ENCODE measurements around the gene TMEM201.
"Not testable (repeated sequence)": the region's sequence is repeated elsewhere in the genome, so short reads cannot be mapped to it uniquely, and the experiment has no call there.

The TMEM201 gene

DNA sequence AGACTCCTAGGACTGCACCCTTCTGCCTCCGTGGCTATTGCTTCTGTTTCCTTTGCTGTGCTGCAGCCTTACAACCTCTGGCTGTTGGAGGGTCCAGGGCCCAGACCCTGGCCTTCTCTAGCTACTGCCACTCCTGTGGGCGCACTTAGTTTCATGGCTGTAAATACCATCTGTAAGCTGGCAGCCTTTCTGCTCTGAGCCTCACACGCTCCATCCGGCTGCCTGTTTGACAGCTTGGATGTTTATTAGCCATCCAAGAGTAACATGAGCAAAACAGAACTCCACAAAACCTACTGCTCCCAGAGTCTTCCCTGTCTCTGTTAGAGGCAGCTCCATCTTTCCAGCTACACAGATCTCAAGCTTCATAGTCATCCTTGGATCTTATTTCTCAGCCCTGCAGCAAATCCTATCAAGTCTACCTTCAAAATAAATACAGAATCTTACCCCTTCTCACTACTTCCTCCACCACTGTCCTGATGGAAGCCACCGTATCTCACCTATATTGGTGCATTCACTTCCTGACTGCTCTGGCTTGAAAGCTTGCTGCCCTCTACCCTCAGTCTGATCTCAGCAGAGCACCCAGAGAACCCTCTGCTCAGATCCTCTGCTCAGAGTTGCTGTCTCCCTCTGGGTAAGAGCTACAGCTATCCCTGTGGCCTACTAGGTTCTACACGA is 30.3 kb upstream of the TMEM201 start:
- H3K27ac ChIP-seq (ENCODE audit: low read depth, low read length): no peak overlapping the region
- H3K9me3 ChIP-seq (ENCODE audit: low read length): no peaks in the 10 kb centered on the region
- H3K4me1 ChIP-seq (ENCODE audit: insufficient read depth, low read length): peaks cover 44% of the 10 kb centered on the region
- H3K36me3 ChIP-seq (ENCODE audit: insufficient read depth, low read length): peaks cover 7% of the 10 kb centered on the region
- H3K9ac ChIP-seq (ENCODE audit: low read length): no peak overlapping the region
- H3K27me3 ChIP-seq (ENCODE audit: control insufficient read depth in 1 of 2, insufficient read depth in 2 of 2, low read length in 2 of 2): no peaks in the 10 kb centered on the region
- H3K4me3 ChIP-seq (ENCODE audit: low read depth in 1 of 2, low read length in 2 of 2): no peak overlapping the region

DNA sequence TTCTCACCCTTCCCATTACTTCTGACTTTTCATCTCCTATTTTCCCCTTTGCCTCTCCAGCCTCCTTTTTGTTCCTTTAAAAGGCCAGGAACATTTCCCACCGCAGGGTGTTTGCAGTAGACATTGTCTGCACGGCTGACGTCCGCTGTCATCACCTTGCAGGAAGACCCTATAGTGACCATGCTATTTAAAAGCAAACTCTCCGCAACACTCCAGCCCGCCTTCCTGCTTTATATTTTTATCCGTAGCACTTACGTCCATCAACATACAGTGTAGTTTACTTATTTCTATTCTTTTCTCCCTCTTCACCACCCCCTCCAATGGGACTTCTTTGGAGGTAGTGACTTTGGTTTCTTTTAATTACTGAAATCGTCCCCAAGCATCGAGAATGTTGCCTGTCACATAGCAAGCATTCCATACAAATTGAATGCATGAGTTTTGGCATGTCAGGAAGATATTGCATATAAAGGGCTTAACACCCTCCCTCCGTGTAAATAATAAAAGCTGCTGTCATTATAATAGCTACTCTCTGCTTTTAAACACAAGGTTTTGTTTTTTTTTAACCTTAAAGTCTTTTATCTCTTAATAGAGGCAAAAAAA is 29.7 kb upstream of the TMEM201 start:
- Histone ChIP-seq H3K9ac (ENCODE audit: low read length) (no peak overlapping the region), H3K27me3 (ENCODE audit: control insufficient read depth in 1 of 2, insufficient read depth in 2 of 2, low read length in 2 of 2) (no peaks in the 10 kb centered on the region), H3K4me3 (ENCODE audit: low read depth in 1 of 2, low read length in 2 of 2) (no peak overlapping the region), H3K27ac (ENCODE audit: low read depth, low read length) (no peak overlapping the region), H3K4me1 (ENCODE audit: insufficient read depth, low read length) (peaks cover 44% of the 10 kb centered on the region), H3K36me3 (ENCODE audit: insufficient read depth, low read length) (peaks cover 7% of the 10 kb centered on the region), H3K9me3 (ENCODE audit: low read length) (no peaks in the 10 kb centered on the region)

DNA sequence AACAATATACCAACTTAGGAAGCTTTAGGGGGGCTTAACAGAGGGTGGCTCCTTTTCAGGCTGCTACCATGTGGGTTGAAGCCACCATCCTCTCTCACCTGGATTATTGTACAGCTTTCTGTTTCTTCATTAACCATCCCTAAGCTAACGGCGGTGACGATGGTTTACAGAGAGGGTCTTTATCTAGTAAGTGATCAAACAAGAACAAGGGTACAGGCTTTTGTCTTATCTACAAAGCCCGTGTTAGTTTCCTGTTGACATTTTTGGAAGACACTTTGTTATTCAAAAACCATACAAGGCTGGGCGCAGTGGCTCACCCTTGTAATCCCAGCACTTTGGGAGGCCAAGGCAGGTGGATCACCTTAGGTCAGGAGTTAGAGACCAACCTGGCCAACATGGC is 29.0 kb upstream of the TMEM201 start:
- Histone ChIP-seq H3K36me3 (ENCODE audit: insufficient read depth, low read length) (peaks cover 2% of the 10 kb centered on the region), H3K27ac (ENCODE audit: low read depth, low read length) (no peak overlapping the region), H3K4me1 (ENCODE audit: insufficient read depth, low read length) (peaks cover 44% of the 10 kb centered on the region), H3K4me3 (ENCODE audit: low read depth in 1 of 2, low read length in 2 of 2) (no peak overlapping the region), H3K9ac (ENCODE audit: low read length) (no peak overlapping the region), H3K9me3 (ENCODE audit: low read length) (no peaks in the 10 kb centered on the region), H3K27me3 (ENCODE audit: control insufficient read depth in 1 of 2, insufficient read depth in 2 of 2, low read length in 2 of 2) (no peaks in the 10 kb centered on the region)

DNA sequence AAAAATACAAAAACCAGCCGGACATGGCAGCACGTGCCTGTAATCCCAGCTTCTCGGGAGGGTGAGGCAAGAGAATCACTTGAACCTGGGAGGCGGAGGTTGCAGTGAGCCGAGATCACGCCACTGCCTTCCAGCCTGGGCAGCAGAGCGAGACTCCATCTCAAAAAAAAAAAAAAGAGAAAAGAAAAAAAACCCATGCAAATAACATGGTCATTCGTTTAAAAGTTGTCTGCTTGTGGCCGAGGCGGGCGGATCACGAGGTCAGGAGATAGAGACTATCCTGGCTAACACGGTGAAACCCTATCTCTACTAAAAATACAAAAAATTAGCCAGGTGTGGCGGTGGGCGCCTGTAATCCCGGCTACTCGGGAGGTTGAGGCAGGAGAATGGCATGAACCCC is 28.6 kb upstream of the TMEM201 start:
- H3K4me1 ChIP-seq (ENCODE audit: insufficient read depth, low read length): peaks cover 44% of the 10 kb centered on the region
- H3K36me3 ChIP-seq (ENCODE audit: insufficient read depth, low read length); H3K4me3 ChIP-seq (ENCODE audit: low read depth in 1 of 2, low read length in 2 of 2); H3K9ac ChIP-seq (ENCODE audit: low read length); H3K27me3 ChIP-seq (ENCODE audit: control insufficient read depth in 1 of 2, insufficient read depth in 2 of 2, low read length in 2 of 2); H3K9me3 ChIP-seq (ENCODE audit: low read length); H3K27ac ChIP-seq (ENCODE audit: low read depth, low read length): not testable (repeated sequence)

DNA sequence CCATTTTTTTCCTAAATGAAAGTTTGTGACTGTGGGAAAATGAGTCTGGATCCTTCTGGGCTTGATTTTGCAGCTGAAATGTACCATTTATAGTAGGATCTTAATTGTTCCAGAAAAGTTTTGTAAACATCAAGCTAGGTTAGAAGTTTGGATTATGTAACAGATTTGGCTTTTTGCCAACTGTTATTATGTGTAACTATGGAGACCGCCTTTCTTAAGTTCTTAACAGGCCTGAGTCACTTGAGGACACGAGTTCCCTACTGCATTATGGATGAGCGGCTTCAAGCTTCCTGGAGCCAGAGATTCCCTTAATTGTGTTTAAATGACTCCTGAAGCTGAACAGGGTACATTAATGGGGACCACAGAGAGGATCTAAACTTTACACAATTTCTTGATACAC is 27.3 kb upstream of the TMEM201 start:
- H3K36me3 ChIP-seq (ENCODE audit: insufficient read depth, low read length): no peaks in the 10 kb centered on the region
- peaks cover 36% of the 10 kb centered on the region for H3K4me1 ChIP-seq (ENCODE audit: insufficient read depth, low read length)
- no peak overlapping the region for H3K9ac ChIP-seq (ENCODE audit: low read length)
- peak overlapping the region; percentile 3 for H3K27ac ChIP-seq (ENCODE audit: low read depth, low read length)
- no peak overlapping the region for H3K4me3 ChIP-seq (ENCODE audit: low read depth in 1 of 2, low read length in 2 of 2)
- no peaks in the 10 kb centered on the region for H3K9me3 ChIP-seq (ENCODE audit: low read length)
- H3K27me3 ChIP-seq (ENCODE audit: control insufficient read depth in 1 of 2, insufficient read depth in 2 of 2, low read length in 2 of 2): no peaks in the 10 kb centered on the region

DNA sequence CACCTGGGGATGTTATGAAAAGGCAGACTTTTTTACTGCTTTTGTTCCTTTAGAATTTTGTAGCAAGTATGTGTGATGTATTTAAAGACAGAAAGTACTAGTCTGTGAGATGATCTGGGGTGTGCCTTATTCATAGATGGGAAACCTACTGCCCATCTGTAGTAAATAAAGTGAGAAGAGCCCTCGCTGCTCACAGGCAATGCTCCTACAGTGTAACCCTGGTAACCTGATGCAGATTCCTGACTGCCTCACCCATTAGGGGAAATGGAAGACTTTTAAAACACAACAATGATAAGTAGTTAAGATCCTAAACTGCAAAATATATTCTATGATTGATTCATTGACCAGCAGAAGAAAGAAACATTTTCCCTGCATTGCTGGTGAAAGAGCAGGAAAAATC is 19.4 kb upstream of the TMEM201 start:
- Histone ChIP-seq H3K36me3 (ENCODE audit: insufficient read depth, low read length) (peaks cover 4% of the 10 kb centered on the region), H3K4me3 (ENCODE audit: low read depth in 1 of 2, low read length in 2 of 2) (no peak overlapping the region), H3K27ac (ENCODE audit: low read depth, low read length) (no peak overlapping the region), H3K9ac (ENCODE audit: low read length) (no peak overlapping the region), H3K4me1 (ENCODE audit: insufficient read depth, low read length) (no peaks in the 10 kb centered on the region), H3K27me3 (ENCODE audit: control insufficient read depth in 1 of 2, insufficient read depth in 2 of 2, low read length in 2 of 2) (no peaks in the 10 kb centered on the region), H3K9me3 (ENCODE audit: low read length) (no peaks in the 10 kb centered on the region)

DNA sequence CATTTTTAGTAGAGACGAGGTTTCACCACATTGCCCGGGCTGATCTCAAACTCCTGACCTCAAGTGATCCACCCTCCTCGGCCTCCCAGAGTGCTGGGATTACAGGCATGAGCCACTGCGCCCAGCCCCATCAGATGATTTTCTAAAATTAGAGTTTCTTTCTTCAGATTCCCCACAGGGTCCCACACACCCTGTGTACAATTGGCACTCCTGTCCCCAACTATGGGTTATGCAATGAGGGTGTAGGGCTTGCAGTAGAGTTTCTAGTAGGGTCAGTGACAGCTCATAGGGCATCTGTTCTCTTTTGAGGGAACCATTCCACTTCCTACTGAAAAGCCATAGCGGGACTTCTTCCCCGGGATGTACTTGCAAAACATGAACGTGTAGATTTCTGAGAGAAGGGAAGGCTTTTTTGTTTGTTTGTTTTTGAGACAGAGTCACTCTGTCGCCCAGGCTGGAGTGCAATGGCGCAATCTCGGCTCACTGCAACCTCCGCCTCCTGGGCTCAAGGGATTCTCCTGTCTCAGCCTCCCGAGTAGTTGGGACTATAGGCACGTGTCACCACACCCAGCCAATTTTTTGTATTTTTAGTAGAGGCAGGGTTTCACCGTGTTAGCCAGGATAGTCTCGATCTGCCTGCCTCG is 17.7 kb upstream of the TMEM201 start:
- not testable (repeated sequence) for H3K9ac ChIP-seq (ENCODE audit: low read length); H3K27me3 ChIP-seq (ENCODE audit: control insufficient read depth in 1 of 2, insufficient read depth in 2 of 2, low read length in 2 of 2); H3K4me3 ChIP-seq (ENCODE audit: low read depth in 1 of 2, low read length in 2 of 2); H3K4me1 ChIP-seq (ENCODE audit: insufficient read depth, low read length); H3K27ac ChIP-seq (ENCODE audit: low read depth, low read length); H3K9me3 ChIP-seq (ENCODE audit: low read length); H3K36me3 ChIP-seq (ENCODE audit: insufficient read depth, low read length)

DNA sequence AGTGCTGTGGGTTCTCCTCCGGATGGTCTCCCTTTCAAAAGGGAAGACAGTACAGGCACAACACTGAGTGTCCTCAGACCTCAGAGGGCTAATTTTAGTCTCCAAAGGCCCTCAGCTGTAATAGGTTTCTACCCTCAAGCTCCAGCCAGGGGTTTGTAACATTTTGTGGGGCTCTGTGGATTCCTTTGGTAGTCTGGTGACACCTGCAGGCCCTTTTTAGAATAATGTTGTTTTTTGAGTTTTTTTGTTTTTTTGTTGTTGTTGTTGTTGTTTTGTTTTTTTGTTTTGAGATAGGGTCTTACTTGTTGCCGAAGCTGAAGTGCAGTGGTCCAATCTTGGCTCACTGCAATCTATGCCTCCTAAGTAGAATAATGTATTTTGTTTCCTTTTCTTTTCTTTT is 15.0 kb upstream of the TMEM201 start:
- Histone ChIP-seq H3K27ac (ENCODE audit: low read depth, low read length) (no peak overlapping the region), H3K4me3 (ENCODE audit: low read depth in 1 of 2, low read length in 2 of 2) (no peak overlapping the region), H3K27me3 (ENCODE audit: control insufficient read depth in 1 of 2, insufficient read depth in 2 of 2, low read length in 2 of 2) (no peaks in the 10 kb centered on the region), H3K36me3 (ENCODE audit: insufficient read depth, low read length) (peaks cover 10% of the 10 kb centered on the region), H3K9me3 (ENCODE audit: low read length) (no peaks in the 10 kb centered on the region), H3K4me1 (ENCODE audit: insufficient read depth, low read length) (no peaks in the 10 kb centered on the region), H3K9ac (ENCODE audit: low read length) (no peak overlapping the region)

DNA sequence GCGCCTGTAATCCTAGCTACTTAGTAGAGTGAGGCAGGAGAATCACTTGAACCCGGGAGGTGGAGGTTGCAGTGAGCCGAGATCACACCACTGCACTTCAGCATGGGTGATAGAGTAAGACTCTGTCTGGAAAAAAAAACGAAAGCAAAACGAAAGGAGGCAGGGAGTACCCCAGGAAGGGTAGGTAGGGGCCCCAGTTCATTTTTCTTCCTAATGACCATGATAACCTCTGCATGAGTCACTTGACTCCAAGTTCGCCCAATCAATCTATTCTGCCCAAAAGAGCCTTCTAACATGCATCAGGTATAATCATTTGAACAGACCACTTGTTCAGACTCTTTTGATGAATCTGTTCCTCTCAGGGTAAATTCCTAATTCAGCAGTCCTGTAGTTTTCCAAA is 13.2 kb upstream of the TMEM201 start:
- H3K4me1 ChIP-seq (ENCODE audit: insufficient read depth, low read length): no peaks in the 10 kb centered on the region
- H3K27ac ChIP-seq (ENCODE audit: low read depth, low read length): no peak overlapping the region
- no peak overlapping the region for H3K9ac ChIP-seq (ENCODE audit: low read length)
- no peaks in the 10 kb centered on the region for H3K27me3 ChIP-seq (ENCODE audit: control insufficient read depth in 1 of 2, insufficient read depth in 2 of 2, low read length in 2 of 2)
- no peaks in the 10 kb centered on the region for H3K9me3 ChIP-seq (ENCODE audit: low read length)
- peaks cover 10% of the 10 kb centered on the region for H3K36me3 ChIP-seq (ENCODE audit: insufficient read depth, low read length)
- H3K4me3 ChIP-seq (ENCODE audit: low read depth in 1 of 2, low read length in 2 of 2): no peak overlapping the region

DNA sequence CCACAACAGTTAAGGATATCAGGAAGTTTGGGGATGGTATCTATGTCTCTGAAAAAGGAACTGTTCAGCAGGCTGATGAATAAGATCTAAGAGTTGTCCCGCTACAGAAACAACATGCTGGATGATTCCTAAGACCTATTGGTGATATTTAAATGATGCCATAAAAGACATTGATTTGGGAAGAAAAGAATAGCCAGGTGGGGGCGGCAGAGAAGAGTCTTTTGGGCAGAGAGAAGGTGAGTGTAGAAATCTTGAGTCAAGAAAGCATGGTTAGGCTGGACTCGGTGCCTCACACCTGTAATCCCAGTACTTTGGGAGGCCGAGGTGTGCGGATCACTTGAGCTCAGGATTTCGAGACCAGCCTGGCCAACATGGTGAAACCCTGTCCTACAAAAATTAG is 11.8 kb upstream of the TMEM201 start:
- Histone ChIP-seq H3K9me3 (ENCODE audit: low read length) (no peaks in the 10 kb centered on the region), H3K4me3 (ENCODE audit: low read depth in 1 of 2, low read length in 2 of 2) (no peak overlapping the region), H3K36me3 (ENCODE audit: insufficient read depth, low read length) (peaks cover 10% of the 10 kb centered on the region), H3K27me3 (ENCODE audit: control insufficient read depth in 1 of 2, insufficient read depth in 2 of 2, low read length in 2 of 2) (no peaks in the 10 kb centered on the region), H3K4me1 (ENCODE audit: insufficient read depth, low read length) (no peaks in the 10 kb centered on the region), H3K9ac (ENCODE audit: low read length) (no peak overlapping the region), H3K27ac (ENCODE audit: low read depth, low read length) (no peak overlapping the region)

DNA sequence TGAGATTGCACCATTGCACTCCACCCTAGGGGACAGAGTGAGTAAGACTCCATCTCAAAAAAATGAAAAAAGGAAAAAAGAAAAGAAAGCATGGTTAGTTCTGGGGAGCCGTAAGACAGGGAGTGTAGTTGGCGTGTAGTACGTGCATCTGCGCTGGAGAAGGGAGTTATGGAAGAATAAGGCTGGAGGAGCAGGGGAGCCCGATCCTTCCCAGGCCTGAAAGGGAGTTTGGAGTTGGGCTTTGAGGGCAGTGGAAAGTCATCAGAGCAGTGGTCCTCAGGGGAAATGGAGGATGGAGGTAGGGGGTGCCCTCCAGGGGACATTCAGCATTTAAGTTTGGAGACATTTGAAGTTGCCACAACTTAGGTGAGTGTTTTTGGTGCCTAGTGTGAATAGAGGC is 11.3 kb upstream of the TMEM201 start:
- no peaks in the 10 kb centered on the region for H3K4me1 ChIP-seq (ENCODE audit: insufficient read depth, low read length)
- peaks cover 10% of the 10 kb centered on the region for H3K36me3 ChIP-seq (ENCODE audit: insufficient read depth, low read length)
- no peaks in the 10 kb centered on the region for H3K27me3 ChIP-seq (ENCODE audit: control insufficient read depth in 1 of 2, insufficient read depth in 2 of 2, low read length in 2 of 2)
- no peak overlapping the region for H3K27ac ChIP-seq (ENCODE audit: low read depth, low read length)
- no peak overlapping the region for H3K4me3 ChIP-seq (ENCODE audit: low read depth in 1 of 2, low read length in 2 of 2)
- no peaks in the 10 kb centered on the region for H3K9me3 ChIP-seq (ENCODE audit: low read length)
- no peak overlapping the region for H3K9ac ChIP-seq (ENCODE audit: low read length)

DNA sequence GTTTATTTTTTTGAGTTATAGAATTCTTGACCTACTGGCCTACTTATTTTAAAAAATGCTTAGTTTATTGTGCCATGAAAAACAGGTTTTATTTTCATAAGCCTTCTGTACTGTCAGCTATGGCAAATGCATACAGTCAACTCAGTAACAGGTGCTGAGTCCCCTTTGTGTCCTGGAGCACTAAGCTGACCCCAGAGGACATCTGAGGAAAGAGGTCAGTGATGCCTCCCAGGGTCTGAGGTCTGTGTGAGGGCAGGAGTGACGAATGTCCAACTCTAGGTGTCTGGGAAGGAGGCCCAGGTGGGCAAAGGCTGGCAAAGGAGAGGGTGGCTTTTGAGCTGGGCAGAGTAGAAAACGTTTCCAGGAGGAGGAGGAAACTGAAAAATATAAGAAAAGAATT is 7.8 kb upstream of the TMEM201 start:
- Histone ChIP-seq H3K9me3 (ENCODE audit: low read length) (no peaks in the 10 kb centered on the region), H3K36me3 (ENCODE audit: insufficient read depth, low read length) (peaks cover 2% of the 10 kb centered on the region), H3K9ac (ENCODE audit: low read length) (no peak overlapping the region), H3K4me3 (ENCODE audit: low read depth in 1 of 2, low read length in 2 of 2) (no peak overlapping the region), H3K27ac (ENCODE audit: low read depth, low read length) (no peak overlapping the region), H3K27me3 (ENCODE audit: control insufficient read depth in 1 of 2, insufficient read depth in 2 of 2, low read length in 2 of 2) (no peaks in the 10 kb centered on the region), H3K4me1 (ENCODE audit: insufficient read depth, low read length) (no peaks in the 10 kb centered on the region)
